Measurements from ENCODE around the gene UPK3BL2. TPM values are rescaled to one million over a fixed set of nuclear protein-coding genes. Genes with fewer than 3 reads are reported as not detected.
"Not testable (repeated sequence)": the region's sequence is repeated elsewhere in the genome, so short reads cannot be mapped to it uniquely, and the experiment has no call there.

The UPK3BL2 gene
- total and polyA plus RNA-seq, 4 donors, result 0.33 to 12.8 (median 5.9) TPM

DNA sequence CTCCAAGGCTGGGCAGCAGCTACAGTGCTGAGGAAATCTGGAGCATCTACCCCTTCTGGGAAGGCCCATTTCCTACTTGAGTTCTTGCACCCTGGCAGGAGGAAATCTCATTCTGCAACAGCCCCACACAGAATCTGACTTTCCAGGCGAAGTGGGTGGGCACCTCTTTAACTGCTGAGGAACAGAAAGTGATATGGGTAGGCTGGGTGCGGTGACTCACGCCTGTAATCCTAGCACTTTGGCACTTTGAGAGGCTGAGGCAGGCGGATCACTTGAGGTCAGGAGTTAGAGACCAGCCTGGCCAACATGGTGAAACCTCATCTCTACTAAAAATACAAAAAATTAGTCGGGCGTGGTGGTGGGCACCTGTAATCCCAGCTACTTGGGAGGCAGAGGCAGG is 31.1 kb upstream of the UPK3BL2 start:
- DNase-seq (ENCODE audit: low spot score); H3K4me3 ChIP-seq (ENCODE audit: low read depth in 1 of 3, low read length in 3 of 3); H3K9ac ChIP-seq (ENCODE audit: low read depth in 1 of 2, low read length in 2 of 2); H3K4me1 ChIP-seq (ENCODE audit: control insufficient read depth in 4 of 4, insufficient read depth in 4 of 4, low read length in 3 of 4); H3K27me3 ChIP-seq (ENCODE audit: control insufficient read depth in 4 of 4, insufficient read depth in 4 of 4, low read length in 3 of 4); H3K27ac ChIP-seq (ENCODE audit: low read depth in 1 of 2, low read length in 2 of 2); H3K9me3 ChIP-seq (ENCODE audit: control insufficient read depth in 4 of 4, low read length in 3 of 4); H3K36me3 ChIP-seq (ENCODE audit: control insufficient read depth in 4 of 4, insufficient read depth in 3 of 4, low read depth in 1 of 4, low read length in 3 of 4): not testable (repeated sequence)
- no CpG with 5 or more reads among the region's 6 CpGs for WGBS

- not testable (repeated sequence) for H3K9me3 ChIP-seq (ENCODE audit: control insufficient read depth in 4 of 4, low read length in 3 of 4); H3K27me3 ChIP-seq (ENCODE audit: control insufficient read depth in 4 of 4, insufficient read depth in 4 of 4, low read length in 3 of 4); H3K4me1 ChIP-seq (ENCODE audit: control insufficient read depth in 4 of 4, insufficient read depth in 4 of 4, low read length in 3 of 4); H3K36me3 ChIP-seq (ENCODE audit: control insufficient read depth in 4 of 4, insufficient read depth in 3 of 4, low read depth in 1 of 4, low read length in 3 of 4)
- Histone ChIP-seq H3K27ac (ENCODE audit: low read depth in 1 of 2, low read length in 2 of 2) (peak within 1 kb of the TSS in 1 of 2 donors; percentile 69), H3K9ac (ENCODE audit: low read depth in 1 of 2, low read length in 2 of 2) (peak within 1 kb of the TSS; percentile 75 to 93), H3K4me3 (ENCODE audit: low read depth in 1 of 3, low read length in 3 of 3) (peak within 1 kb of the TSS; percentile 40 to 95 (median 77))
- peak; percentile 100 for DNase-seq (ENCODE audit: low spot score)
- TF ChIP-seq, protein P1, sequence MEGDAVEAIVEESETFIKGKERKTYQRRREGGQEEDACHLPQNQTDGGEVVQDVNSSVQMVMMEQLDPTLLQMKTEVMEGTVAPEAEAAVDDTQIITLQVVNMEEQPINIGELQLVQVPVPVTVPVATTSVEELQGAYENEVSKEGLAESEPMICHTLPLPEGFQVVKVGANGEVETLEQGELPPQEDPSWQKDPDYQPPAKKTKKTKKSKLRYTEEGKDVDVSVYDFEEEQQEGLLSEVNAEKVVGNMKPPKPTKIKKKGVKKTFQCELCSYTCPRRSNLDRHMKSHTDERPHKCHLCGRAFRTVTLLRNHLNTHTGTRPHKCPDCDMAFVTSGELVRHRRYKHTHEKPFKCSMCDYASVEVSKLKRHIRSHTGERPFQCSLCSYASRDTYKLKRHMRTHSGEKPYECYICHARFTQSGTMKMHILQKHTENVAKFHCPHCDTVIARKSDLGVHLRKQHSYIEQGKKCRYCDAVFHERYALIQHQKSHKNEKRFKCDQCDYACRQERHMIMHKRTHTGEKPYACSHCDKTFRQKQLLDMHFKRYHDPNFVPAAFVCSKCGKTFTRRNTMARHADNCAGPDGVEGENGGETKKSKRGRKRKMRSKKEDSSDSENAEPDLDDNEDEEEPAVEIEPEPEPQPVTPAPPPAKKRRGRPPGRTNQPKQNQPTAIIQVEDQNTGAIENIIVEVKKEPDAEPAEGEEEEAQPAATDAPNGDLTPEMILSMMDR (IDR thresholded peaks at IDR 0.05; ENCODE audit: low read depth, low read length, missing input control), result peak; percentile 36
- TF ChIP-seq GABPA (IDR thresholded peaks at IDR 0.05 in 1 of 2, conservative IDR thresholded peaks at IDR 0.05 in 1 of 2), result peak in 1 of 2 donors; percentile 72
- peak; percentile 93 for TF ChIP-seq TAF1 (conservative IDR thresholded peaks at IDR 0.05)
- peak in 1 of 2 donors; percentile 23 for TF ChIP-seq RAD21 (IDR thresholded peaks at IDR 0.05)
- WGBS, result 0% methylated on average over 51 of the region's 64 CpGs
Observed at GRCh38 chr7:102572261-102573239, 29.1 kb upstream of the UPK3BL2 start, which contains the start of gene POLR2J3. POLR2J3 (minus strand) TSS chr7:102572583; CDS start chr7:102572521, 62 bp downstream.

DNA sequence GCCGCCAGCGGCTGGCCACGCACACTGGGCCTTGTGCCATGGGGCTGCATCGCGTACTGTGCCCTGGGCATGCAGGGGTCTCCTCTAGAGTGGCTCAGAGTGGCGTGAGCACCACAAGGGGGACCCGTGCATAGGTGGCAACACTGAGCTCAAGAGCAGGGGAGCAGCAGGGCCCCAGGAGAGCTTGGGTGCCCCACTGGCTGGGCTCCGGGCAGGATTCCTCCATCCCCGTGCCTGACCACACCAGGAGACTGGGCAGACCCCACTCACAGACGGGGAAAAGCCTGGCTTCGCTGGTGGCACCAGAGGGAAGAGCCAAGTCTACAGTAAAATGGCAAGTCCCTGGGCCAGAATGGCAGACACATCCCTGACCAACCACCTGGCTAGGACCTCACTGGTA is 25.1 kb upstream of the UPK3BL2 start:
- not testable (repeated sequence) for H3K4me3 ChIP-seq (ENCODE audit: low read depth in 1 of 3, low read length in 3 of 3); H3K9me3 ChIP-seq (ENCODE audit: control insufficient read depth in 4 of 4, low read length in 3 of 4); H3K4me1 ChIP-seq (ENCODE audit: control insufficient read depth in 4 of 4, insufficient read depth in 4 of 4, low read length in 3 of 4); H3K27me3 ChIP-seq (ENCODE audit: control insufficient read depth in 4 of 4, insufficient read depth in 4 of 4, low read length in 3 of 4); H3K36me3 ChIP-seq (ENCODE audit: control insufficient read depth in 4 of 4, insufficient read depth in 3 of 4, low read depth in 1 of 4, low read length in 3 of 4); H3K9ac ChIP-seq (ENCODE audit: low read depth in 1 of 2, low read length in 2 of 2); H3K27ac ChIP-seq (ENCODE audit: low read depth in 1 of 2, low read length in 2 of 2)
- DNase-seq (ENCODE audit: low spot score), result peak; percentile 24
- WGBS, result 95% methylated on average over 4 of the region's 11 CpGs

DNA sequence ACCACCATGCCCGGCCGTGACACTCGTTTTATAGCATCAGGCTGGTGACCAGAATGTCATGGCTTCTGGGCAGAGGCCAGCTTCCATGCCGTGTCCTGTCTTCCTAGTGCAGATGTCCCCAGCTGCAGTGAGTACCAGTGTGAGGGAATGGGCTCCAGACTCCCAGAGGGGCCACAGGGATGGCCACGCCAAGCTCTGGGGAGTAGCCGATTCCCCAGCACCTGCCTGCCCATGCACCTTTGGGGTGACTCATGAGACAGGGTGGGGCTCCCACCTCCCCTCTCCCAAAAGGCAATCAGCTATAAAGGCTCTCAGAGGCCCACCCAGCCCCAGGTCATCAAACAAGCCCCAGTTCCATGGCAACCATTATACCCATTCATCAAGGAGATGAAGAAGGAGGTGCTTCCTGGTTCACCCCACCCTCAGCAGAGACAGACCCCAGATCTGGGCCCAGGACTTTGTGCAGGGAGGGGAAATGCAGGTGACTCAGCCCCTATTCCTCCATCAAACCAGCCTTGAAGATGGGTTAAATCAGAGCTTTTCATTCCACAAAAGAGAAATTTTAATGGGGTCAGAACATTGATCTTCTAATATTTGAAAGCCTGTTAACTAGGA is 7.4 kb upstream of the UPK3BL2 start, which contains the start of gene SPDYE2:
SPDYE2 (plus strand) TSS at position 419 of the 615 bp plus-strand sequence. CDS start 2,030 bp downstream, outside the sequence.
- not testable (repeated sequence) for H3K27ac ChIP-seq (ENCODE audit: low read depth in 1 of 2, low read length in 2 of 2); H3K4me1 ChIP-seq (ENCODE audit: control insufficient read depth in 4 of 4, insufficient read depth in 4 of 4, low read length in 3 of 4); H3K36me3 ChIP-seq (ENCODE audit: control insufficient read depth in 4 of 4, insufficient read depth in 3 of 4, low read depth in 1 of 4, low read length in 3 of 4); H3K9ac ChIP-seq (ENCODE audit: low read depth in 1 of 2, low read length in 2 of 2); H3K9me3 ChIP-seq (ENCODE audit: control insufficient read depth in 4 of 4, low read length in 3 of 4); DNase-seq (ENCODE audit: low spot score); H3K27me3 ChIP-seq (ENCODE audit: control insufficient read depth in 4 of 4, insufficient read depth in 4 of 4, low read length in 3 of 4); H3K4me3 ChIP-seq (ENCODE audit: low read depth in 1 of 3, low read length in 3 of 3)
- no CpG with 5 or more reads among the region's 6 CpGs for WGBS

- H3K4me1 ChIP-seq (ENCODE audit: control insufficient read depth in 4 of 4, insufficient read depth in 4 of 4, low read length in 3 of 4); H3K27ac ChIP-seq (ENCODE audit: low read depth in 1 of 2, low read length in 2 of 2); H3K36me3 ChIP-seq (ENCODE audit: control insufficient read depth in 4 of 4, insufficient read depth in 3 of 4, low read depth in 1 of 4, low read length in 3 of 4); H3K9me3 ChIP-seq (ENCODE audit: control insufficient read depth in 4 of 4, low read length in 3 of 4); H3K9ac ChIP-seq (ENCODE audit: low read depth in 1 of 2, low read length in 2 of 2); H3K27me3 ChIP-seq (ENCODE audit: control insufficient read depth in 4 of 4, insufficient read depth in 4 of 4, low read length in 3 of 4); DNase-seq (ENCODE audit: low spot score); H3K4me3 ChIP-seq (ENCODE audit: low read depth in 1 of 3, low read length in 3 of 3): not testable (repeated sequence)
- 100% methylated on average over 1 of the region's 6 CpGs for WGBS
Observed at GRCh38 chr7:102546353-102546752, 2.9 kb upstream of the UPK3BL2 start.

DNA sequence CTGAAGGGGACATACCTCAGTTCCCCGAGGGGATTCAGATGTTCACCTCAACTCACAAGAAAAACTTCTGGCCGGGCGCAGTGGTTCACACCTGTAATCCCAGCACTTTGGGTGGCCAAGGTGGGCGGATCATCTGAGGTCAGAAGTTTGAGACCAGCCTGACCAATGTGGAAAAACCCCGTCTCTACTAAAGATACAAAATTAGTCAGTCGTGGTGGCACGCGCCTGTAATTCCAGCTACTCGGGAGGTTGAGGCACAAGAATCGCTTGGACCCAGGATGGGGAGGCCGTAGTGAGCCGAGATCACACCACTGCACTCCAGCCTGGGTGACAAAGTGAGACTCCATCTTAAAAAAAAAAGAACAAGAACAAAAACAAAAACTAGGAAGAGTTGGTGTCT is 1.8 kb upstream of the UPK3BL2 start:
- not testable (repeated sequence) for H3K4me1 ChIP-seq (ENCODE audit: control insufficient read depth in 4 of 4, insufficient read depth in 4 of 4, low read length in 3 of 4); H3K4me3 ChIP-seq (ENCODE audit: low read depth in 1 of 3, low read length in 3 of 3); H3K9ac ChIP-seq (ENCODE audit: low read depth in 1 of 2, low read length in 2 of 2); H3K9me3 ChIP-seq (ENCODE audit: control insufficient read depth in 4 of 4, low read length in 3 of 4); H3K27ac ChIP-seq (ENCODE audit: low read depth in 1 of 2, low read length in 2 of 2); H3K27me3 ChIP-seq (ENCODE audit: control insufficient read depth in 4 of 4, insufficient read depth in 4 of 4, low read length in 3 of 4); H3K36me3 ChIP-seq (ENCODE audit: control insufficient read depth in 4 of 4, insufficient read depth in 3 of 4, low read depth in 1 of 4, low read length in 3 of 4); DNase-seq (ENCODE audit: low spot score)
- over 99% methylated on average over 7 of the region's 12 CpGs for WGBS

DNA sequence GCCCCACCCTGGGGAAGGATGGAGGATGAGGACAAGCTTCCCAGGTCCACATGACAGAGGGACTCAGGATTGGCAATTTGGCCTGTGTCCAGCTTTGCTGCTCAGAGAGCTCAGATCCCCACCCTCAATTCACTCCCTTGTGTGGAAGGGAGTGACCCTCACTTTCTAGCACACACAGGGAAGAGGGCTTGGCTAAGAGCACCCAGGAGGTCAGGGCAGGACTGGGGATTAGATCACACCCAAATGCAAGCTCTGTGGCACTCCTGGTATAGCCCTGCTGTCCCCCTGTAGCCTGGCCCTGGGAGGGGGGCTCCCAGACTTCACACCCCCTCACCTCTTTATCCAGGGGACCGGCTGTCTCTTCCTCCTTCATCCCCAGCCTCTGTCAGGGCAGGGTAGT is 876 bp upstream of the UPK3BL2 start:
- H3K9me3 ChIP-seq (ENCODE audit: control insufficient read depth in 4 of 4, low read length in 3 of 4); H3K36me3 ChIP-seq (ENCODE audit: control insufficient read depth in 4 of 4, insufficient read depth in 3 of 4, low read depth in 1 of 4, low read length in 3 of 4); H3K27ac ChIP-seq (ENCODE audit: low read depth in 1 of 2, low read length in 2 of 2); DNase-seq (ENCODE audit: low spot score); H3K9ac ChIP-seq (ENCODE audit: low read depth in 1 of 2, low read length in 2 of 2); H3K27me3 ChIP-seq (ENCODE audit: control insufficient read depth in 4 of 4, insufficient read depth in 4 of 4, low read length in 3 of 4); H3K4me3 ChIP-seq (ENCODE audit: low read depth in 1 of 3, low read length in 3 of 3); H3K4me1 ChIP-seq (ENCODE audit: control insufficient read depth in 4 of 4, insufficient read depth in 4 of 4, low read length in 3 of 4): not testable (repeated sequence)
- no CpG with 5 or more reads among the region's 1 CpG for WGBS

Data from liver (tissue), 9 donors.